ENCODE results near the gene C10orf53. TPM values are rescaled to one million over a fixed set of nuclear protein-coding genes. Genes with fewer than 3 reads are reported as not detected.

The C10orf53 gene
- total RNA-seq, 1 experiment from 2014 or later = not detected

DNA sequence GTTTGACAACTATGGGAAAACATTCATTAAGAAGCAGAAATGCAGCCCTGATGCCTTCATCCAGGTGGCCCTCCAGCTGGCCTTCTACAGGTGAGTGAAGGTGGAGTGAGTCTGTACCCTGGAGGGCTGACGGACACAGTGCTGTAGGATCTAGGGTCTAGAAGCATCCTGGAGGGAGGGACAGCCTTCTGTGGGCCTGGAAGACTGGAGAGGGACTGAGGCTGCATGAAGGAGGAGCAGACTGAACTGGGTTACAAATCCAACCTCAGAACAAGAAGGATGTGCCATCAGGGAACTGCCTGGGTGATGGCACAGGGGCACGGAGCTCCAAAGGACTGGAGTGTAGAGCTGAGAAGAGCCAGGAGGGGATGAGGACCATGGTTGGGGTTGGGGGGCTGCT is 27.5 kb upstream of the C10orf53 start:
- H3K9me2 ChIP-seq (replicated peaks; ENCODE audit: low read length) = no peaks in the 10 kb centered on the region
- H3K27ac ChIP-seq (ENCODE audit: low read length) = no peak overlapping the region
- H2AFZ ChIP-seq (ENCODE audit: low read length) = no peak overlapping the region
- intact Hi-C loops (cut with micrococcal nuclease) = no loop called here
- ATAC-seq = no peak
- no peaks in the 10 kb centered on the region for H3K36me3 ChIP-seq (ENCODE audit: low read depth, low read length)
- H3K27me3 ChIP-seq (ENCODE audit: low read length) = peaks cover 96% of the 10 kb centered on the region
- H3K9me3 ChIP-seq (ENCODE audit: low read length) = no peaks in the 10 kb centered on the region
- no peaks in the 10 kb centered on the region for H3F3A ChIP-seq (ENCODE audit: low read length, unreplicated experiment)
- ChIA-PET POLR2A (ENCODE audit: unreplicated experiment) (no interaction called here), CTCF (no interaction called here)
- H3K4me2 ChIP-seq (ENCODE audit: low read length) = no peak overlapping the region
- no peaks in the 10 kb centered on the region for H3K79me2 ChIP-seq (ENCODE audit: low read length)
- no peak overlapping the region for H3K4me3 ChIP-seq (ENCODE audit: low read length)
- H3K4me1 ChIP-seq (ENCODE audit: insufficient read depth, low read length) = no peaks in the 10 kb centered on the region
- DNase-seq = no peak
- no peak overlapping the region for H3K9ac ChIP-seq (ENCODE audit: low read length)
- no TSS peak for BruUV-seq (replicated peaks)
- TF ChIP-seq EZH2phosphoT487 (IDR thresholded peaks at IDR 0.05; ENCODE audit: borderline replicate concordance, low read length) (no peak), EZH2 (IDR thresholded peaks at IDR 0.05; ENCODE audit: low read length, unreplicated experiment) (no peak), CTCF (conservative IDR thresholded peaks at IDR 0.05; ENCODE audit: low read depth, low read length) (no peak)
- no peaks in the 10 kb centered on the region for H4K20me1 ChIP-seq (ENCODE audit: low read length)

DNA sequence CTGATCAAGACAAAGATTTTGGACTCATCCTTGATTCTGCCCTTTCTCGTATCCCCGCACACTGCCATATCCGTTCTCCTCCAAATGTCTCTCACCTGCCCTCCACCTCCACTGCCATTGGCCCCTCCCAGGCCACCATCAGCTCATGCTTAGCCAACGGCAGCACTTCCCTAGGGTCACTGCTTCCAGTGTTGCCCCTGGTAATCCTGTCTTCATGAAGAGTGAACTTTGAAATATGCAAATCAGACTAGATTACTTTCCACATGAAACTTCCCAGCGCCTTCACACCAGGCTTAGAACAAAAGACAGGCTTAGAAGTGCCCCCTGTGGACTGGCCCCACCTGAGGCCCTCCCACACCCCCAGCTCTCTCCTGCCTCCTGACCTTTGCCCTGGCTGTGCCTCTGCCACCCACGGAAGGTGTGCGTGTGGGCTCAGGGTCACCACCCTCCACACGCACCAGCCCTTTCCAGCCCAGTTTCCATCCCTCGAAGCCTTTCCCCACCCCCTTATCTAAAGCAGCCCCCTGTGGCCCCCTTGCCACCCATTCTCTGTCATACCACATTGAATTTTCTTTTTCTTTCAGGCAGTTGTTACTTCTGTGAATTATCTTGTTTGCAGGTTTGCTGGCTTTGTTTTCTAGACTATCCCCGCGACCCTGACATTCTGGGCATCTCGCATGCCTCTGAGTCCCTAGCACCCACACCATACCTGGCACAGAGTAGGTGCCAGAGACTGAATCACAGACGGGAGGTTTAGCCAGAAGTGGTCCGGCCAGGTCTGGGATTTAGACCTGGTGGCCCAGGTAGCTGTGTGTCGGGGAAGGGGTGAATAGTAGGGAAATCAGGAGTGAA is 26.8 kb upstream of the C10orf53 start:
- H3K27ac ChIP-seq (ENCODE audit: low read length) = no peak overlapping the region
- TF ChIP-seq CTCF (conservative IDR thresholded peaks at IDR 0.05; ENCODE audit: low read depth, low read length) = no peak
- no peak for TF ChIP-seq EZH2phosphoT487 (IDR thresholded peaks at IDR 0.05; ENCODE audit: borderline replicate concordance, low read length)
- no peak for TF ChIP-seq EZH2 (IDR thresholded peaks at IDR 0.05; ENCODE audit: low read length, unreplicated experiment)
- H4K20me1 ChIP-seq (ENCODE audit: low read length) = no peaks in the 10 kb centered on the region
- no peak overlapping the region for H2AFZ ChIP-seq (ENCODE audit: low read length)
- intact Hi-C loops (cut with micrococcal nuclease) = no loop called here
- H3K27me3 ChIP-seq (ENCODE audit: low read length) = peaks cover 96% of the 10 kb centered on the region
- H3K9ac ChIP-seq (ENCODE audit: low read length) = no peak overlapping the region
- H3K9me3 ChIP-seq (ENCODE audit: low read length) = no peaks in the 10 kb centered on the region
- POLR2A ChIA-PET (ENCODE audit: unreplicated experiment) = no interaction called here
- ATAC-seq (no peak), DNase-seq (no peak)
- no peaks in the 10 kb centered on the region for H3K79me2 ChIP-seq (ENCODE audit: low read length)
- no peaks in the 10 kb centered on the region for H3K36me3 ChIP-seq (ENCODE audit: low read depth, low read length)
- CTCF ChIA-PET = no interaction called here
- H3K9me2 ChIP-seq (replicated peaks; ENCODE audit: low read length) = no peaks in the 10 kb centered on the region
- H3F3A ChIP-seq (ENCODE audit: low read length, unreplicated experiment) = no peaks in the 10 kb centered on the region
- H3K4me2 ChIP-seq (ENCODE audit: low read length) = no peak overlapping the region
- no peaks in the 10 kb centered on the region for H3K4me1 ChIP-seq (ENCODE audit: insufficient read depth, low read length)
- no TSS peak for BruUV-seq (replicated peaks)
- no peak overlapping the region for H3K4me3 ChIP-seq (ENCODE audit: low read length)

- Histone ChIP-seq H3K27ac (ENCODE audit: low read length) (no peak overlapping the region), H3K79me2 (ENCODE audit: low read length) (no peaks in the 10 kb centered on the region), H3K9ac (ENCODE audit: low read length) (no peak overlapping the region), H3F3A (ENCODE audit: low read length, unreplicated experiment) (no peaks in the 10 kb centered on the region), H4K20me1 (ENCODE audit: low read length) (no peaks in the 10 kb centered on the region), H3K9me3 (ENCODE audit: low read length) (no peaks in the 10 kb centered on the region), H3K4me2 (ENCODE audit: low read length) (no peak overlapping the region), H3K9me2 (replicated peaks; ENCODE audit: low read length) (no peaks in the 10 kb centered on the region), H3K4me1 (ENCODE audit: insufficient read depth, low read length) (no peaks in the 10 kb centered on the region), H3K27me3 (ENCODE audit: low read length) (peaks cover 92% of the 10 kb centered on the region), H3K4me3 (ENCODE audit: low read length) (no peak overlapping the region), H3K36me3 (ENCODE audit: low read depth, low read length) (no peaks in the 10 kb centered on the region), H2AFZ (ENCODE audit: low read length) (no peak overlapping the region)
- ATAC-seq = no peak
- no peak for DNase-seq
- TF ChIP-seq CTCF (conservative IDR thresholded peaks at IDR 0.05; ENCODE audit: low read depth, low read length) (no peak), EZH2phosphoT487 (IDR thresholded peaks at IDR 0.05; ENCODE audit: borderline replicate concordance, low read length) (no peak), EZH2 (IDR thresholded peaks at IDR 0.05; ENCODE audit: low read length, unreplicated experiment) (no peak)
- POLR2A ChIA-PET (ENCODE audit: unreplicated experiment) = no interaction called here
- CTCF ChIA-PET = no interaction called here
- intact Hi-C loops (cut with micrococcal nuclease) = no loop called here
- BruUV-seq (replicated peaks) = no TSS peak
Measured at GRCh38 chr10:49653273-49653929, 26.1 kb upstream of the C10orf53 start.

Data from PC-3 (cell line).